HG02588 (cell line): Measurements from ENCODE around the gene MARVELD3.
"Not testable (repeated sequence)": the region's sequence is repeated elsewhere in the genome, so short reads cannot be mapped to it uniquely, and the experiment has no call there.

Experiments used
- ATAC-seq: cut with Tn5 transposase; IDR thresholded peaks from one replicate; pipeline ENCODE4 v1.9.1; 2021; ENCODE audit warnings: mild to moderate bottlenecking, moderate library complexity; ENCODE audit not compliant: unreplicated experiment

The MARVELD3 gene

GRCh38 chr16:71626018-71626857 is at the start of gene MARVELD3:
Gene MARVELD3, plus strand, starts transcription at chr16:71626184. Its CDS starts 46 bp downstream, at chr16:71626230.
- no peak for ATAC-seq

DNA sequence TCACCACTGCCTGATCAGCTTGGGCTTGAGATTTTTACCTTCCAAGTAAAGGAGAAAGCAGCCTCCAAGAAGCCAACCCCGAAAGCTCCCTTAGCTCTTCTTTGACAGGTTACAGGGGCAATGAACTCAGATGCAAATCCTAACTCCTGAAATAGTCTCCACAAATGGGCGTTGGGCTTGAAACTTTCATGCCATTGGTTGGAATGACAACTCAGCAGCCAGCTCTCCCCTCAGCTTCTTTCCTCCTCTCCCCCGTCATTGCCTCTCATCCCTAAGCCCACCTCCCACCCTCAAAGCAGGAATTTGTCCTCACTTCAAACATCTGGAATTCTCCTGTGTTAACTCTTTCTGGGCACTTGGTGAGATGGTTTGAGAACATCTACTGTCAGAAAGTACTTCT is 49.0 kb upstream of the MARVELD3 start, which contains the start of gene TAT:
Gene TAT, minus strand, starts transcription at position 122 of the 400 bp plus-strand sequence. CDS start 677 bp downstream, outside the sequence.
- ATAC-seq, result no peak

- ATAC-seq, result not testable (repeated sequence)
Measured at GRCh38 chr16:71582553-71582848, 43.5 kb upstream of the MARVELD3 start.

GRCh38 chr16:71584543-71585317 is 41.3 kb upstream of the MARVELD3 start:
- no peak for ATAC-seq

DNA sequence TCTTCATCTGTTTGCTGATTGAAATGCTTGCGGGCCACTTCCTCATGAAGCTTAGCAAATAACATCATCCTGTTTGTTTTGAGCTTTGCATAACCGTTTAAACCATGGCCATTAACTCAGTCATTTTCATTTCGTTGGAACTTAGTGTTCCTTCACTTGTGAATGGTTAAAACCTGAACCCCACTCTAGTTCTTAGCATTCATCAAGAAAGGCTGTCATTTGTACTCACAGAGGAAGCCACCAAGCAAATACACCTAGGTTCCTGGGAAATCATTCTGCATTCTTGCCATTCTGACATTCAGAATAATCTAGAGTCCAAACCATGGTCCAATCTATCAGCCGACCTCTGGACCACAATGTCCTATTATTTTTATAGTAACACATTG is 40.7 kb upstream of the MARVELD3 start:
- no peak for ATAC-seq

DNA sequence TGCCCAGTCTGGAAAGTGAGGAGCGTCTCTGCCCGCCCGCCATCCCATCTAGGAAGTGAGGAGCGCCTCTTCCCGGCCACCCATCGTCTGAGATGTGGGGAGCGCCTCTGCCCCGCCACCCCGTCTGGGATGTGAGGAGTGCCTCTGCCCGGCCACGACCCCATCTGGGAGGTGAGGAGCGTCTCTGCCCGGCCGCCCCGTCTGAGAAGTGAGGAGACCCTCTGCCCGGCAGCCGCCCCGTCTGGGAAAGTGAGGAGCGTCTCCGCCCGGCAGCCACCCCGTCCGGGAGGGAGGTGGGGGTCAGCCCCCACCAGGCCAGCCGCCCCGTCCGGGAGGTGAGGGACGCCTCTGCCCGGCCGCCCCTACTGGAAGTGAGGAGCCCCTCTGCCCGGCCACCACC is 36.6 kb upstream of the MARVELD3 start:
- not testable (repeated sequence) for ATAC-seq

DNA sequence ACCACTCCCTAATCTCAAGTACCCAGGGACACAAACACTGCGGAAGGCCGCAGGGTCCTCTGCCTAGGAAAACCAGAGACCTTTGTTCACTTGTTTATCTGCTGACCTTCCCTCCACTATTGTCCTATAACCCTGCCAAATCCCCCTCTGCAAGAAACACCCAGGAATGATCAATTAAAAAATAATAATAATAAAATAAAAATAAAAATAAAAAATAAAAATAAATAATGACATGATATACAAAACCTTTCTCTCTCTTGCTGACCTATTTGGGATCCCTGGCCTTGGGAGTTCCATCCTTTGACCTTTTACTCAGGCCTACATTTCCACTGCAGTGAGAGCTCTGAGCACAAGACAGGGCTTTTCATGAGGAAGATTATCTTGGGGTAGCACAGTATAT is 35.9 kb upstream of the MARVELD3 start:
- ATAC-seq, result not testable (repeated sequence)

- no peak for ATAC-seq
Measured at GRCh38 chr16:71590584-71590983, 35.4 kb upstream of the MARVELD3 start.

- no peak for ATAC-seq
Measured at GRCh38 chr16:71591917-71592316, 34.1 kb upstream of the MARVELD3 start.

DNA sequence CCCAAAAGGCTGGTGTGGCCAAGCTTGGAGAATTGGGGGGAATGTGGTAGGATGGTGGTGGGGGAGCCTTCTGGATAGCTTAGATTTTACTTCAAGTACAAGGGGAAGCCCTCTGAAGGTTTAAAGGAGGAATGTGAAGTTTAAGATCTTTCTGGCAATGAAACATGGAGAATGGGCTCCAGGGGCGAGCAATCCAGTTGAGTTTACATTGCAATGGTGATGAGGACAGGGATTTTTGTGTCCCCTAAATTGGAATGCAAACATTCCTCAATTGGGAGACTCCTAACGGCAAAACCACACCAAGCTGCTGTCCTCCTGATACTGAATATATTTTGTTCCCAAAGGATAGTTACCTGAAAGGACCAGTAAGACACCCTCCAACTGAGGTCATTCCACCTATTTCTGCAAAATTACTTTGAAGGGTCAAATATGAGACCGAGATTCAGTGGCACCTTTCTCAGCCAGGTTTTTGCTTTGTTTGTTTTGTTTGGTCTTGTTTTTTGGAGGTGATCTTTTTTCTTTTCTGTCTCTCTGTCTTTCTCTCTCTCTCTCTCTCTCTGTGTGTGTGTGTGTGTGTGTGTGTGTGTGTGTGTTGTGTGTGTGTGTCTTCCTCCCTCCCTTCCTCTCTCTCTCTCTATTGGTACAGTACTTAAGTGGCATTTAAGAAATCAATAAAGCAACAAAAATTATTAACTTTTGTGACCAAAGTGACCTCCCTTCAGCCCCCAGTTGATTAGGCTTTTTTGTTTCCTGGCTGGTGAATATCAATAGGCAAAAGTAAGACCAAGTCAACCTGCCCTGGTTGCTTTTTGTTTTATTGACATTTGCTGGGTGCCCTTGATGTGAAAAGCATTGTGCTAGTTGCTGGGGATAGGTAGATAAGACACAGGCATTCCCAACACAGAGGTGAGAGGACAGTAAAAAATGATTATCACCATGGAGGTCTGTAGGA is 32.7 kb upstream of the MARVELD3 start:
- ATAC-seq, result no peak

DNA sequence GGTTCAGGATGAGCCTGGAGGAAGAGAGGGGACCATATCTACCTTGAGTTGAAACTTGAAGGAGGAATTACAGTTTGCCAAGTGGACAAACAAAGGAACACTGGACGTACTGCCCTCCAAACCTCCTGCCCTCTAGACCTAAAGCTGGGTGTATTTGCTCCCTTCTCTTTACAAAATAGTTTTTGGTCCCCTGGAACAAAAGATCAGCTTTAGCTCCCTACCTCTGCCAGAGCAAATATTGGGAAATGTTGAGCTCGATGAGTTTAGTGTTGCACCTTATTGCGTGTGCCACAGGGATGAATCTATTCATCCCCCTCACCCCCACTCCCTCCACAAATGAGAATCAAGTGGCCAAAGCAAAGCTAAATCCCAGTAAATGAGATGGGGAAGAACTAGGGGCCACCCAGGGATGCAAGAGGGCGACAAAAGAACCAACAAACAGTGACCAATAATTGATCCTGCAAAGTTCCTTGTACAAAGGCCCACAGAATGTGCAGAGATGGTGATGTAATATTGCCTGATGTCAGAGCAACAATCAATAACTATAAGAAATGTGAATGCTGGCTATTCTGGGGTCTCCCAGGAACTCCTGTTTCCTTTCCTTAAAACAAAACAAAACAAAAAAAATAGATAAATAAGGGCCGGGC is 31.9 kb upstream of the MARVELD3 start:
- no peak for ATAC-seq

DNA sequence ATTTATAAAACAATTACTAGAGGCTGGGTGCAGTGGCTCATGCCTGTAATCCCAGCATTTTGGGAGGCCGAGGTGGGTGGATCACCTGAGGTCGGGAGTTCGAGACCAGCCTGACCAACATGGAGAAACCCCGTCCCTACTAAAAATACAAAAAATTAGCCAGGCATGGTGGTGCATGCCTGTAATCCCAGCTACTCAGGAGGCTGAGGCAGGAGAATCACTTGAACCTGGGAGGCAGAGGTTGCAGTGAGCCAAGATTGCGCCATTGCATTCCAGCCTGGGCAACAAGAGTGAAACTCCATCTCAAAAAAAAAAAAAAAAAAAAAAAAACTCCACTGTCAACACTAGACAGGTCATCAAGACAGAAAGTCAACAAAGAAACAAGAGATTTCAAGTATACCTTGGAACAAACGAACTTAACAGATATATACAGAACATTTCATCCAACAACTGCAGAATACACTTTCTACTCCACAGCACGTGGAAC is 30.6 kb upstream of the MARVELD3 start:
- not testable (repeated sequence) for ATAC-seq

DNA sequence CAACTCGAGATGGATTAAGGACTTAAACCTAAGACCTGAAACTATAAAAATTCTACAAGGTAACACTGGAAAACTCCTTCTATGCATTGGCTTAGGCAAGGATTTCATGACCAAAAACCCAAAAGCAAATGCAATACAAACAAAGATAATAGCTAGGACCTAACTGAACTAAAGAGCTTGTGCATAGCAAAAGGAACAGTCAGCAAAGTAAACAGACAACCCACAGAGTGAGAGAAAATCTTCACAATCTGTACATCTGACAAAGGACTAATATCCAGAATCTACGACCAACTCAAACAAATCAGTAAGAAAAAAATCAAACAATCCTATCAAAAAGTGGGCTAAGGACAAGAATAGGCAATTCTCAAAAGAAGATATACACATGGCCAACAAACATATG is 27.6 kb upstream of the MARVELD3 start:
- not testable (repeated sequence) for ATAC-seq

- no peak for ATAC-seq
Measured at GRCh38 chr16:71600822-71601221, 25.2 kb upstream of the MARVELD3 start.

GRCh38 chr16:71609066-71609465 is 16.9 kb upstream of the MARVELD3 start:
- ATAC-seq, result no peak

GRCh38 chr16:71610447-71610846 is 15.5 kb upstream of the MARVELD3 start:
- no peak for ATAC-seq

DNA sequence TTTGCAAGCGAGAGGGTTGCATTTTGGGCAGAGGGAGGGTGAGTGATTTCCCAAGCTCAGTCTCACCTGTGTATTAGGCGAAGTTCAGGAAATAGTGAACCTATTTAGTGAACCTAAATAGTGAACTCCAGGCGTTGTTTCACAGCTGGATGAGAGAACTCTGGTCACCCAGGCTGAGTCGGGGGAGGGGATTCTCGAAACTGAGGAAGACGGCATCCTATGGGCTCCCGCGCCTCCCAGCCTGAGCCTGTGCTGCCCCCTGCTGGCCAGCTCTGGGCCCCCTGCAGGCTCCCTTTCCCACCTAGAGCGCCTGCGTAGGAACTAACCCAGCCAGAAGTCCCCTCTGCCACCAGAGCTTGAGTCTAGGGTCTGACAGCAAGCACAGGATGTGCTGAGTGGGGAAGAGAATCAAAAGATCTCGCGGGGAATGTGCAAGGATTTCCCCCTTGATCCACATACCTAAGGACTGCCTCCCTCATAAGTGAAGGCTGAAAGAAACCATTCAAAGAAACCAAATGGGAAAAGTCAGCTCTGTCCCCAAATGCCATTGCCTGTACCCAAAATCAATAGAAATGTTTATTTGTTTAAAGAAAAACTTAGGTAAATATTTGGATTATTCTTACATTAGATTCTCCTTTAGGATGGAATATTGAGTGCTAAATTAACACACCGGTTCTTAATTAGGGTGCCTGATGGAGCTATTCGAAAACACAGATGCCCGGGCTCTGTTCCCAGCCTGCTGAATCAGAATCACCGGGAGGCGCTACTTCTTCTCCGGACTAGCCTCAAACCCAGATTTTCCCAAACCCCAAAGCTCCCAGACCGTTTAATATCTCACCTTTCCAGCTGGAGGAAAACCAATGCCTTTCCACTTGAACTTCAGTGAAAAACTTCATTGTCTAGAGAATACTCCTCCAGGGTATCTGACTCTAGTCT is 14.8 kb upstream of the MARVELD3 start:
- ATAC-seq, result peak; percentile 41

- not testable (repeated sequence) for ATAC-seq
Measured at GRCh38 chr16:71614956-71615355, 11.0 kb upstream of the MARVELD3 start.

- no peak for ATAC-seq
Measured at GRCh38 chr16:71618429-71618828, 7.6 kb upstream of the MARVELD3 start.
